IPS-NIHi7 (cell line): ENCODE results near the gene CH25H.
"Not testable (repeated sequence)": the region's sequence is repeated elsewhere in the genome, so short reads cannot be mapped to it uniquely, and the experiment has no call there.

ENCODE experiments used
- DNase-seq: peaks from one replicate; pipeline ENCODE4 v3.0.0; 2012; ENCODE audit warnings: mixed read lengths; ENCODE audit errors: extremely low spot score

CH25H gene

DNA sequence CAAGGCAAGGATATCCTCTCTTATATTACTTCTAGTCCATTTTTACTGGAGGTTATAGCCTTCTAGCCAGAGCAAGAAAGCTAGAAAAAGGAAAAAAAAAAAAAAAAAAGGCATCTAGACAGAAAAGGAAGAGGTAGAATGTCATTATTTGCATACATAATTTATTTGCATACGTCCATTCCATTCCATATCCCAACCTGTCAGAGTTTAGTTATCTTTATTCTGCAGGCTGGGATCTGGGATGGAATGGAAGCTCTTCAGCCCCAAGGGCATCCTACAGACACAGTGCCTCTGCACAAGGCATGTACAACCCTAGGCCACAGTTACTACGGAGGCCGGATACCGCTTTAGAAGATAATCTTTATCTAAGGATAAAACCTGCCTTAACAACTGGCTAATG is 9.6 kb downstream of the CH25H start:
- no peak for DNase-seq

DNA sequence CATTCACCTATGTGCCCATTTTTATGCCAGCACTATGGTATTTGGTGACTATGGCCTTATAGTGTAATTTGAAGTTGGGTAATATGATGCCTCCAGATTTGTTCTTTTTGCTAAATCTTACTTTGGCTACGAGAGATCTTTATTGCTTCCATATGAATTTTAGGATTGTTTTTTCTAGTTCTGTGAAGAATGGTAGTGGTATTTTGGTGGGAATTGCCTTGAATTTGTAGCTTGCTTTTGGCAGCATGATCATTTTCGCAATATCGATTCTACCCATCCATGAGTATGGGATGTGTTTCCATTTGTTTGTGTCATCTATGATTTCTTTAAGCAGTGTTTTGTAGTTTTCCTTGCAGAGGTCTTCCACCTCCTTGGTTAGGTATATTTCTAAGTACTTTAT is 15.8 kb downstream of the CH25H start:
- DNase-seq, result not testable (repeated sequence)

DNA sequence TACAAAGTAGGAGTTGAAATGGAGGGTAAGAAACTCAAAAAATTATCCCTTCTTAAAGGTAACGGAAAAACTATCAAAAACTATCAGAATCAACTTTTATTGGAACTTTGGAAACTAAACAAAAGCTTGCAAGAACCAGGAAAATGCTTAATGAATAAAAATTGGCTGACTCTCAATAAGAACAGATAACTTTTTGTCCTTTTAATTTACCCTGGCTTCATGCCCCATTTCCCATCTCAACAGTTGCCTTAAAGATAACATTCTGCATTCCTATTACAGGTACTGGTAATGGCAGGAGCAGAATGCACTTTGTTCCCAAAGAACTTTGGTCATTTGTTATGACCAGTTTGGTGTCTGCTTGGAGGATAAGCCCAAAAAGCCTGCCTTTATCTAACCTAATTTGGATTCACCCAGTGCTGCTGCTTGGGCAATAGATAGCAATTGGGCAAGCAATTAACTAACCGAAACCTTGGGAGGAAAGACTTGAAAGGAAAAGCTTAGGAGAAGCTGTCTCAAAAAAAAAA is 17.8 kb downstream of the CH25H start:
- DNase-seq, result no peak

DNA sequence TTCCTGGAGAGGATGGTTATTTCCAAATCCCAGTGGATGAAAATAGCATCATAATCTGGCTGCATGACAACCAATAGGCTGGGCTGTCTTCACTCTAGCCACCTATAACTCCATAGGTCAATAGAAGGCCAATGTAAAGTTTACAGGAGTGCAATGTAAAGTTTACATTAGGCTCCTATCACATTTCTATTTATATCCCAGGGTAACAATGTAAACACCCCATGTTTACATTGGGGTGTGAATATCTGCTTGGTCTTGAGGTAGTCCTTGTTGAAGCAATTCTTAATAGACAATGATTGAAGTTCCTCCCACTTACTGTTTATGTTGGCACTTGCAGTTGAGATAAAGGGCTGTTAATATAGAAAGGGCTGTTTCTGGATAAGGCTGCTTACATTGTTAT is 21.5 kb downstream of the CH25H start:
- DNase-seq, result no peak

DNA sequence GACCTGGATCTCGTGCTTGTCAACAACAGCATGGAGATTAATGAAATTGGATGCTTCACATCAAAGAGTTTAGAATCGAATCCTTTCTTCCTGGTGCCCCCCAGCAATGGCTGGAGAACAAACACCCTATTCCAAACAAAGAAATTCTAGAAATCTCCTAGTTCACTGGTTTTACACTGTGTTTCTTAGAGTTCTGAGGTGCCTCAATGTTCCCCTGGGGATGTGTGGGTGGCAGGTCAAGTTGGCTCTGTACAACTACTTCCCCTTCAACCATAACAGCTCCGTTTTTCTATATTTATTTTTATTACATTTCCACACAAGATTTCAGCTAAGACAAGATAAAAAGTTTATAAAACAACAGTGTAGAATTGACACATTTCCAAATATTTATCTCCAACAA is 22.5 kb downstream of the CH25H start:
- DNase-seq, result no peak

DNA sequence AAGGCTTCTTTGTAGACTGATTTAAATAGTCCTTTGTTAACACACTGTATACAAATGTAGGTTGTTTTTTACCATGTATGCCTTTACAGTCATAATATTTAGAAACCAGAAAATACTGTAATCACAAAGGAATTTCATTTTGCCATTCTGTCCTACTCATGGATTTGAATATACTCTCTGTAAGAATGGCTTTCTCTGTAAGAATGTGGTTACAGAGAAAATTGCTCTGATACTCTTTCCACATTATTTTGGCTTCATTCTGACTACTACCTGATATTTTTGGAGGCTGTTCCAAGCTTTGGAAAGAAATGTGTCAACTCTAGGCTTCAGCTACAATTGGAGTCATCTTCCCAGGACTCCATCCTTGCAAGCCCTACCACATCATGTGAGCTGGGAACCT is 23.5 kb downstream of the CH25H start:
- DNase-seq, result no peak

DNA sequence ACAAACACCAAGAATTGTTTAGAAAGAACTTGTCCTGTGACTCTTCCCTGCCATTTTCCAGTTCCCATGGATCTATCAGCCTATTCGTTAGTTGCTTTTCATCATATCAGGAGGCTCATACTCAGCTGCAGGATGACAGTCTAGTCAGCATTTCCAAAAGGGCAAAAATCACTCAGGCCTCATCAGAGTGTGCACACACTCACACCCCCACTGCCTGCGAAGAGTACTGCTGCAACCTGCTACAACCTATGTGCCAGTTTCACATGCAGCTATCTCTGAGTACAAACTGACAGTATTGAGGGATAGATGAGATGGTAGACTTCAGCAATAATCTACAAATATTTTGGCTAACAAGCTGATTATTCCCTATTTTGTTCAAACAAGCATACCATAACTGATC is 24.2 kb downstream of the CH25H start:
- no peak for DNase-seq

DNA sequence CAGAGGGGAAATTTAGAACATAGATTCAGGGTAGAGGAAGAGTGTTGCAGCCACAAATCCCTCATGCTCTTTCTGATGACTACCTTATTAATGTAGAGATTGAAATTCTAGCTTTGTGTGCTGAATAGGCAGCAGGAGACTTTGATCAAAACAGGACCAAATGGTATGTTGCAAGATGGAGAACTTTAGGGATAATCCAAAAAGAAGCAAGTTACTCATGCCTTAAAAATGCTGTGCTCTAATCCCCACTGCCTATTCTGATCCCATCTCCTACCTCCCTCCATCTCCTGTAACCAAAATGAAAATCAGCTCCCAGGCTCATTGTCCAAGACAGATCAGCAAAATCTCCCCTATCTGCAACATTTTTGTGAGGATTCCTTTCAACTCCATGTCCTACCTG is 31.3 kb downstream of the CH25H start:
- DNase-seq, result no peak

DNA sequence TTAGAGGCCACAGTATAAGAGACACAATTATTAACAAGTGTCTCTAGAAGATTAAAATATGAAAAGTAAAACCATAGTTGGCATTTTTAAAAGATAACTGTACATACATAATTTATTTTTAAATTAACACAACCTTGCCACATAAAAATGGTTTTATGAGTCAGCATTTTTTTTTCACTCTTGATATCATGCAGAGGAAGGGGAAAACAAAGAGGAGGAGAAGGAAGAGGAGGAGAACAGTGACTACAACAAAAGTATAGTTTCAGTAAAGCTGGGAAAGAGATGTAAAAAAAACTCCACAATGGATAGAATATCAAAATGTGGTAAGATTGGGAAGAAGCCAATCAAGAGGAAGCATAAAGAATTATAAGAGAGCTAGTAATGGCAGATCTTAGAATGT is 34.0 kb downstream of the CH25H start:
- DNase-seq, result no peak

DNA sequence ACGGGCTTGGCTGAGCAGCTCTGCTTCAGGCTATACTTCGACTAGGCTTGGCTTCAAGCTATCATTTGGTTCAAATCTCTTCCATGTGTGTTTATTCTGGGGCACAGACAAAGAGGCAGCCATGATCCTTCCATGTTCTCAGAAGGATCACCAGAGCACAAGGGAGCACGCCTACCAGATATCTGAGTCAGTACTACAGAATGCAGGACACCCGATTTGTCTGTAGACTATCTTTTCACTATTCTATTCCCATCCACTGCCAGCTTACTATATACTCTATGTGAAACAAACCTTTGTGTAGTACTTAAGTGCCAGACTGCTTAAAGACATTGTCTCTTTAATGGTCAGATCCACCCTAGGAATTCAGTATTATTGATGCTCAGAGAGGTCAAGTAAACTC is 35.1 kb downstream of the CH25H start:
- no peak for DNase-seq

DNA sequence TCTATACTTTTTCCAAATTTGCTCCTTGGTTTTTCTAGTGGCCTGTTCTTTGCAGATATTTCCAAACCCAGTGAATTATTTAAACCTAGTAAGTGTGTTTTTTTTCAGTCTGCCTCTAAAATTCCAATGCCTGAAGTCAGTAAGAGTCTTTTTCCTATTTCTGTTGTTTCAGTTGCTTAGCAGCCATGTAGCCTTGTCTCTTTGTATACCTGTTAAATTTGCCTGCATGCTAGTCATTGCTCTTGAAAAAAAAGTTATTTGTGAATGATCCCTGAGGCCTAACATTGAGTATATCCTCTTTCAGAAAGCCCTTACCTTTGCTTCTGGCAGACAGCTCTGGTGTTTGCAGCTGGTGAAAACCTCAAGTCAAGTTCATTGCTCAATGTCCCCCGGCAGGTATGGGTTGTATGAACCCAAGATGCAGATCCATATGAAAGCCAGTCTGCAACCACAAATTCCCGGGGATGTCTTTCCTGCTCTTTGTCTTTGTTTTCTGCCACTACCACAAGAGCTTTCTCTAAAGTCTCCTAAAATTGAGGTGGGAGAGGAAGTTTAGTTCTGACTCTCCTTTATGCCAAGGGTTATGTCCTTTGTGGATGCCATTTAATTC is 35.7 kb downstream of the CH25H start:
- DNase-seq, result no peak

DNA sequence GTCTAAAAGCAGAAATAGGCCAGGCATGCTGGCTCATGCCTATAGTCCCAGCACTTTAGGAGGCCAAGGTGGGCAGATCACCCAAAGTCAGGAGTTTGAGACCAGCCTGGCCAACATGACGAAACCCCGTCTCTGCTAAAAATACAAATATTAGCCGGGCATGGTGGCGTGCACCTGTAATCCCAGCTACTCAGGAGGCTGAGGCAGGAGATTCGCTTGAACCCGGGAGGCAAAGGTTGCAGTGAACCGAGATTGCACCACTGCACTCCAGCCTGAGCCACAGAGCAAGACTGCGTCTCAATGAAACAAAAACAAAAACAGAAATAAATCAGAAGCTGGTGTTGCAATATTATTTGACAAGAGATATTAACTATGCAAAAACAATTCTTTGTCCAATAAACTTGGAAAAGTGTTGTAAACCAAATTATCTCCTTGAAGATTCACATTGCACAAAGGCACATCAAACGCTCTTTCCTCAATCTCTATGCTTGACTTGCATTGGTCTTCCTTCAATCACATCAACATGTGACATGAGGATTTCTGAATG is 38.7 kb downstream of the CH25H start:
- DNase-seq, result not testable (repeated sequence)

DNA sequence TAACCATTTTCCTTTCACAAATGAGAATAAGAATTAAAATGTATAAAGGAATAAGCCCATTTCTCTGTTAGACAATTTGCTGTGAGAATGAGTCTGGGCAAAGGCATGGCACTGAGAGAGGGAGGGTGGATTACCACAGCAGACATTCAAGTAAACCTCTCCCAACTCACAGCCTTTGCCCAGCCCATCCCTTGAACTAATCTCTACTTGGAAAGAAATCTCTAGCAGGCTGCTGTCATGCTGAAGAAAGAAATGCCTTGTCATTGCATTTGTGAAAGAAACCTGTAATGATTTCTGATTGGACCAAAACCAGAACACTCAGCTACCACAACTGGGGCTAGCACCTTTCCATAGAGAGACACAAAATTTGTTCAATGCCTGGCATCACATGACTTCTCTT is 39.2 kb downstream of the CH25H start:
- DNase-seq, result no peak

DNA sequence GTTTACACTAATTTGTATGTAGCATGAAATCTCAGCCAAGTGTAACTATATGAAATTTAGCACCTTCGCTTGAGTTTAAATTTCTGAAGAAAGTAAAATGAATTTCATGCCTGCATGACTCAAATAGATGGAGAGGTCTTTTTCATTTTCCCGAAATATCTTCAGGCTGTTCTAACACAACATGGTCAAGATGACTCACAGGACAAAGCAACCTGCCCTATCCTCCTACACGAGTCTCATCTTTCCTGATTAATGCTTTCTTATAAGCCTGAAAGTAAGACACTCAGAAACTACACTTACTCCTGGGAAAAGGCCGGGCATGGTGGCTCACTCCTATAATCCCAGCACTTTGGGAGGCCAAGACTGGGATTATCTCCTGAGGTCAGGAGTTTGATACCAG is 41.2 kb downstream of the CH25H start:
- DNase-seq, result no peak

DNA sequence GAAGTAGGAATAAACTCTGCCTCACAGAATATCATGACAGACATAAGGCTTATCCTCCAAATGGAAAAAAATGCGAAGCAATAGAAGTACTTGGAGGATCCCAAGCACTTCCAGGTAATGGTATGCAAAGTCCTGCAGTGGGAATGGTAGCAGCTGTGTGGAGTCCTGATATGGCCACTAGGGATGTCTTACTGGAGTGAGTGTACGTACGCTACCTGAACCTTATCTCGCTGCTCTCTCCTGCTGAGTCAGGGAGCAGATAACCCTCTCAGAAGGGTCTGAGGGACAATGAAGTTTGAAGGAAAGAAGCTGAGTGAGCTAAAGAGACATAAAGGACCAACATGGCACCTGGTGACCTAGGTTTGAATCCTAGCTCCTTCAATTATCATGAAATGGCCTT is 42.2 kb downstream of the CH25H start:
- peak; percentile 15 for DNase-seq

DNA sequence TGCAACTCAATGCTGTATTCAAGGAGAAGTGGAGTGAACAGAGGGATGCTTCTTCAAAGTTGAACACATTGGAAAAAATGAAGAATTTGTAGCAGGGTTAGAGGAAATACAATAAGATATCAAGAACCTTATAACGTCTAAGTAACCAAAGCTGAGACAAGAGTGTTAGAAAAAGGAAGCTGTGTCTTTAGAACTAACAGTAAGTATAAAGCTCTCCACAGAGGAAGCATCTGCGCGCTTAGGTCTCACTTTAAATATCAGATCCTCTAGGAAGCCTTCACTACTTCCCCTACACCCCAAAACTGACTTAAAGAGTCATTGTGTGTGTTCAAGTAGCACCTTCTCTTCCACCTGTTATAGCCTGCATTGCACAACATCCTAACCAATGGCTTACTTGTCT is 43.0 kb downstream of the CH25H start:
- no peak for DNase-seq

DNA sequence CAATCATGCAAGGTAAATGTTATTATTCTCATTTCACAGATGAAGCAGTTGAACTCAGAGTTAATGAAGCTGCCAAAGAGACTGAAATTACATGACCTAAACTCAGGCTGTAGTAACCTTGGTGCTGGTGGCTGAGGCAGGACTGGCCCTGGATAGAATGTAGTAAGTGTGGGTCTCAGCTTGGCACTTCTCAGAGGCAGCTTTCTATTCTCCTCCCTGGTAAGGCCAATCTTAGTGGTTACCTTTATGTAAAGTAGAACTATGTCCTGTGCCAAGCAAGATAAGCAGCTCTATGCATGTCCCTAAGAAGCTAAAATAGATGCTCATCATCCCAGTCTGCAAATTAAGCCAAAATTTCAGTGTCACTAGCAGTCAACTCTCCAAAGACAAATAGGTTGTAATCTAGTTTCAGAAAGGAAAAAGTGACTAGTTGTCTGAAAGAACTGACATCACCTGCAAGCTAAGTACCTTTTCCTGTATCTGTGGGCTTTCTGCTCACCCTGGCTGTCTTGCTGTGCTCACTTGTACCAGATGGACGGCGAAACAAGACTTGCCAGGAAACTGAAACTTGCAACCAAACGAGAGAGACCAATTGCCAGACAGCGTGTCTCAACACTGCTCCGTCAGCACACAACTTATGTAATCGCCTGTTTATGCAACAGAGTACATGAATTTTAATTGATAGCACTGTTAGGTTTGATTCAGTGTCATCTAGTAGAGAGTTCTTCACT is 43.7 kb downstream of the CH25H start:
- DNase-seq, result no peak

DNA sequence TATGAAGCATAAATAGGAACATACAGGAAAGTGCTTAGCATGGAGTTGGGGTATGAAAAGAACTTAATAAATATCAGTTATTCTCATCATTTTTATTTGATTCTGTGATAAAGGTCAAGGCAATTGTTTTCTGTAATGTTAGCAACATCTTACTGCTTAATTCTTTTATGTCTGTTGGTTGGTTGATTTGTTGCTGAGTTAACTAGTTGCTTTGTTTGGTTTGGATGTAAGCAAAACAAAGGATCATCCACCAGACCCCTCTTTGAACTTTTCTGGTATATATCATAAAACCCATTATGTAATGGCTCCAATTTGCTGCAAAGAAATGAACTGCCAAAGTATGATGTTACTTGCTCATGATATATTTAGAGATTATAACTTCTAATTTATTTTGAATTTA is 44.5 kb downstream of the CH25H start:
- no peak for DNase-seq

DNA sequence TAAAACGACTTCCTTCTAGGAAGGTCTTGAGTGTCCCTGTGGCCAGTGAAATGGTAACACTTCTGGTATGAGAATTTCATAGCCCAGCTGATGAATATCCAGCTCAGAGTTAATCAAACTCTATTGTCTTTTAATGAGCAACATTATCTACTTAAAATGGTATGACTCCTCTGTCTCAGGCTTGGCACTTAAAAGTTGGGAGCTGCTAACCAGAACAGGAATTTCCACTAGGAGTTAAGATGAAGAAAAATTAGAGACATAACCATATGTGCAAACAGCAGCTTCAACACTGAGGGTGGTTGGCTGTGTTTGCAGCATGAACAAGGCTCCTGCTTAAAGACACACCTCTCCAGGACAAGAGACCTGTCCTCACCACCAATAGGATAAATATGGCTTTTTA is 46.8 kb downstream of the CH25H start:
- DNase-seq, result no peak

DNA sequence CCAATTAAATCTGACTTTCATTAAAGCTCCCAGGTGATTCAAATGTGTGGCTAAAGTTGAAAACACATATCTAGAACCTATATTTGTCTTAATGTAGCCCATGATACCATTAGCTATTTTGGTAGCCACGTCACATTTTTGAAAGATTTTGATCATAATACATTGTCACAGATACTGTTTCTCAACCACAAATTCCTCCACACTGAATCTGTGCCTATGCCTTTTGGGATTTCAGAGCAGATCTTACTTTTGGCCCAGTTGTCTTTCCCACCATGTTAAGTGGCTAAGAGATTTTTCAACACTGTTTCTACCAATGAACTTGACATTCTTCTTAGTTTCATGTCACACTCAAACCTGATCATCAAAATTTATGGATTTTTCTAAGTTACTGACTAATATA is 47.4 kb downstream of the CH25H start:
- no peak for DNase-seq

DNA sequence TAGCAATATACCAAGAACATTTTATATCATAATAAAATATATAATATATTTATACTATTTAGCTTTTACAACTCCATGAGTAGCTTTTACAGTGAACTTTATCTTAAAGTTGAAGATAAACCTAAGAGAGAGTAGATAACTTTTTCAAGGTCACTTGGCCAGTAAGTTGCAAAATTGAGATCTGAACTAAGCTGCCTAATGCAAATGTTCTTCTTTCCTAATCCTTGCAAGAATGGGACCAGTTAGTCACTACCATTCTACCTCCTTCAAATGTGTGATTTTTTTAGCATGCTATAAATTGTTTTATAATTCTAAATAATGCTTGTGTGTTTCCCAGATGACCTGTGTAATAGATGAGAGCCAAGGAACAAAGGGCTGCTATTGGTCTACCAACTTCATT is 47.8 kb downstream of the CH25H start:
- DNase-seq, result no peak

DNA sequence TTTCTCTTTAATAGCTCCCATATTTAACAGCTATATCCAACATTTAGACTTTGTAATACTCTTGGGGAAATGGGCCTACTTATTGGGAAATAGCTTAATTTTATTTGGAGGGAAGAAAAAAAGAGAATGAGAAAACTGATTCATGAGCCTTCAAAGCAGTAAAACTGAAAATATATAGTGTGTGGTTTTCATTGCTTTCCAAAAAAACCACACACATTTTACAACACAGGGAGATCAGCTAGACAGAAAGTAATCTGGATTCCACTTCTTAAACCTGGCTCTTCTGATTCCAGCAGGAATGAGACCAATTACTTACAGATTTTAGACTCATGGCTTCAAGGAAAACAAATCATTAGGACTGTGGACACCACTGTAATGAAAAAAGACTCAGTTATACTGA is 48.7 kb downstream of the CH25H start:
- DNase-seq, result no peak

DNA sequence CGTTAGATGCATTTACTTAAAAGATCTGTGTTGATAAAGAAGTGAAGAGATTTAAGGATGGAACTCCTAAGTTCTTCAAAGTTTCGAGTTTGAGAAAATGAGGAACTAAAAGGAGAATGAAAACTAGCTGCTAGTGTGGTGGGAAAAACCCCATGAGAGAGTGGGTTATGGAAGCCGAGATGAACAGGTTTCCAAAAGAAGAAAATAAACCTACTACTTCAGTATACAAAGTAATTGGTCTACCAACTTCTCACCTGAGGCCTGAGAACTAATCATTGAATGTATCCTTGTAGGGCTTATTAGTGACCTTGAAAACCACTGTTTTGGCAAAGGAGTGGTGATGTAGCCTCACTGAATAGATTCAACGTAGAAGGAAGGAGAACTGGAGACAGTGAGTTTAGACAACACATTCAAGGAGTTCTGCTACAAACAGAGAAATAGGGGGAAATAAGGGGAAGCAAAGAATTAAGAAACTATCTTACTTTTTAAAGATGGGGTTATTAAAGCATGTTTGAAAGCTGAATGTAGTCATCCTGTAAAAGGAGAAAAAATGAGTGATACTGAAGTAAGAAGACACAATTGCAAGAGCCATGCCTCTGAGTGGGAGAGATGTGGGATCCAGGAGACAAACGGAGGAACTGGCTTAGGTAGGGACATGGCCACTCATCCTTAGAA is 50.8 kb downstream of the CH25H start:
- DNase-seq, result no peak
